Measurements from ENCODE around the gene SLC16A8. TPM values are rescaled to one million over a fixed set of nuclear protein-coding genes. Genes with fewer than 3 reads are reported as not detected.

The SLC16A8 gene
- total RNA-seq, 1 experiment from 2014 or later = not detected

GRCh38 chr22:38132794-38133193, 48.8 kb upstream of the SLC16A8 start (continued):
- TF ChIP-seq ATF3 (IDR thresholded peaks at IDR 0.05) (no peak), YY1 (IDR thresholded peaks at IDR 0.05; ENCODE audit: extremely low read depth, insufficient replicate concordance, low read depth, low read length) (no peak), CEBPB (IDR thresholded peaks at IDR 0.05; ENCODE audit: low read depth) (no peak), JUND (IDR thresholded peaks at IDR 0.05) (no peak), POLR2A (IDR thresholded peaks at IDR 0.05; ENCODE audit: borderline replicate concordance, extremely low read depth, insufficient read depth, insufficient read length) (no peak), SP1 (IDR thresholded peaks at IDR 0.05; ENCODE audit: low read depth) (no peak), RAD21 (IDR thresholded peaks at IDR 0.05; ENCODE audit: low read depth) (no peak), FOSL1 (IDR thresholded peaks at IDR 0.05; ENCODE audit: low read depth) (no peak), MAX (IDR thresholded peaks at IDR 0.05) (no peak), POLR2AphosphoS5 (IDR thresholded peaks at IDR 0.05; ENCODE audit: low read depth, low read length) (no peak)

- no peaks in the 10 kb centered on the region for H4K20me1 ChIP-seq (ENCODE audit: insufficient read depth)
- no peaks in the 10 kb centered on the region for H3K79me2 ChIP-seq (ENCODE audit: insufficient read depth, low read length)
- no peak overlapping the region for H2AFZ ChIP-seq (ENCODE audit: low read depth, low read length, poor library complexity, severe bottlenecking)
- H3K4me2 ChIP-seq (ENCODE audit: low read length) = no peak overlapping the region
- no peak overlapping the region for H3K27ac ChIP-seq (ENCODE audit: low read depth, low read length)
- RAD21 ChIA-PET (ENCODE audit: low non-redundant PET in 1 of 2, low total read pairs in 2 of 2, uncharacterized antibody in 2 of 2, unreplicated experiment in 2 of 2) = no interaction called here
- H3K9me2 ChIP-seq (ENCODE audit: insufficient read depth) = no peaks in the 10 kb centered on the region
- CTCF ChIA-PET = no interaction called here
- H3K36me3 ChIP-seq (ENCODE audit: control insufficient read depth in 1 of 2, insufficient read depth in 2 of 2, low read length in 2 of 2) = no peaks in the 10 kb centered on the region; a peak in 1 of 4 replicates
- BruUV-seq (replicated peaks) = no TSS peak
- intact Hi-C loops (cut with micrococcal nuclease) = no loop called here
- DNase-seq (ENCODE audit: low read depth, low spot score) (no peak), ATAC-seq (no peak)
- no peaks in the 10 kb centered on the region for H3K27me3 ChIP-seq (ENCODE audit: insufficient read depth, low read length)
- H3K9ac ChIP-seq (ENCODE audit: low read length) = no peak overlapping the region
- POLR2A ChIA-PET = no interaction called here
- no peaks in the 10 kb centered on the region for H3K9me3 ChIP-seq (ENCODE audit: control insufficient read depth in 1 of 2, insufficient read depth in 1 of 2, low read depth in 1 of 2, low read length in 2 of 2)
- peaks cover 14 to 17% of the 10 kb centered on the region in 2 experiments for H3K4me1 ChIP-seq (ENCODE audit: control insufficient read depth in 1 of 2, insufficient read depth in 2 of 2, low read length in 2 of 2)
- no peak overlapping the region for H3K4me3 ChIP-seq (replicated peaks in 1 of 2; ENCODE audit: low read depth in 1 of 2, low read length in 2 of 2)
- TF ChIP-seq ZNF274 (IDR thresholded peaks at IDR 0.05; ENCODE audit: low read depth, low read length) = no peak
- TF ChIP-seq CEBPB (IDR thresholded peaks at IDR 0.05; ENCODE audit: low read depth) = no peak
These were observed 48.2 kb upstream of the SLC16A8 start for GRCh38 chr22:38132136-38132535.

Data from HCT116 (cell line).